ENCODE results near the gene TMEM52B.

TMEM52B gene

GRCh38 chr12:10226731-10227130 lies 47.9 kb downstream of the TMEM52B start:
- no peak for DNase-seq (ENCODE audit: low read depth)
- no peak overlapping the region for H3K4me3 ChIP-seq (ENCODE audit: low read depth, low read length)
- TF ChIP-seq CTCF (IDR thresholded peaks at IDR 0.05; ENCODE audit: low read depth, low read length, missing control alignments): no peak

- no peak for TF ChIP-seq CTCF (IDR thresholded peaks at IDR 0.05; ENCODE audit: low read depth, low read length, missing control alignments)
- H3K4me3 ChIP-seq (ENCODE audit: low read depth, low read length): no peak overlapping the region
- no peak for DNase-seq (ENCODE audit: low read depth)
These were observed 48.8 kb downstream of the TMEM52B start for GRCh38 chr12:10227648-10228047.

DNA sequence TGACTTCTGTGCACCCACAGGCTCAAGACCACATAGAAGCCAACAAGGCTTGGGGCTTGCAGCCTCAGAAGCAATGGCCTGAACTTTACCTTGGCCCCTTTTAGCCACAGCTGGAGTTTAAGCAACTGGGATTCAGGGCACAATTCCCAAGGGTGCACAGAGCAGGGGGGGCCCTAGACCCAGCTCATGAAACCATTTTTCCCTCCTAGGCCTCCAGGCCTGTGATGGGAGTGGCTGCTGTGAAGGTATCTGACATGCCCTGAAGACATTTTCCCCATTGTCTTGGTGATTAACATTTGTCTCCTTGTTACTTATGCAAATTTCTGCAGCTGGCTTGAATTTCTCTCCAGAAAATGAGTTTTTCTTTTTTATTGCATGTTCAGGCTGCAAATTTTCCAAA lies 55.7 kb downstream of the TMEM52B start:
- no peak for TF ChIP-seq CTCF (IDR thresholded peaks at IDR 0.05; ENCODE audit: low read depth, low read length, missing control alignments)
- no peak for DNase-seq (ENCODE audit: low read depth)
- no peak overlapping the region for H3K4me3 ChIP-seq (ENCODE audit: low read depth, low read length)

DNA sequence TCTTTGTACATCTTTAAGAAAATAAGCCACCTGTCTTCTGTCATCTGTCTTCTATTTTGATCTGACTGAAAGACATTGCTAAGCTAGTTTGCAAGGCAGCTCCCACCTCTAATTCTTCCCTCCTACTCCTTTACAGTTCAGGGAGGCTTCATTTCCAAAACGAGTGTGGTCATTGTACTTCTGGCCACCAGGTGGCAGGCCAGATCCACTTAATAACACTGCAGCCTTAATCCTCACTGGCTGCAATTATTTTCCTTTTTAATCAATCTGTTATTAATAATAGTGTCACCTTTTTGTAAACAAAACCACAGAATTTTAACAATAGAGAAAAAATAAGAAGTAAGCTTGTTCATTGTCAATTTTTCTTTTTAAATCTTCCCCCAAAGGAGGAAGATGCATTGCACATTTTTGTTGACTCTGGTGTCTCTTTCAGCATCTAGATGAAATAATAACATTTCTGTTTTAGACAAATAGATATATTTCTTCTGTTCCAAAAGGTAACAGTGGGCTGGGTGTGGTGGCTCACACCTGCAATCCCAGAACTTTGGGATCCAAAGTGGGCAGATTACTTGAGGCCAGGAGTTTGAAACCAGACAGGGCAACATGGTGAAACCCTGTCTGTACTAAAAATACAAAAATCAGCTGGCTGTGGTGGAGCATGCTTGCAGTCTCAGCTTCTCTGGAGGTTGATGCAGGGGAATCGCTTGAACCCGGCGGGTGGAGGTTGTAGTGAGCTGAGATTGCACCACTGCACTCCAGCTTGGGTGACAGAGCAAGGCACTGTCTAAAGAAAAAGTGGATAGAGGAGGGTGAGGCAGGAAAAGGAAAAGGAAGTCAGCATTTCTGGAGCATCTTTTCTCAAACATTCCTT lies 57.2 kb downstream of the TMEM52B start:
- H3K4me3 ChIP-seq (ENCODE audit: low read depth, low read length): no peak overlapping the region
- peak; percentile 70 for TF ChIP-seq CTCF (IDR thresholded peaks at IDR 0.05; ENCODE audit: low read depth, low read length, missing control alignments)
- no peak for DNase-seq (ENCODE audit: low read depth)

GRCh38 chr12:10236720-10237119 lies 57.9 kb downstream of the TMEM52B start:
- DNase-seq (ENCODE audit: low read depth): no peak
- no peak overlapping the region for H3K4me3 ChIP-seq (ENCODE audit: low read depth, low read length)
- no peak for TF ChIP-seq CTCF (IDR thresholded peaks at IDR 0.05; ENCODE audit: low read depth, low read length, missing control alignments)

DNA sequence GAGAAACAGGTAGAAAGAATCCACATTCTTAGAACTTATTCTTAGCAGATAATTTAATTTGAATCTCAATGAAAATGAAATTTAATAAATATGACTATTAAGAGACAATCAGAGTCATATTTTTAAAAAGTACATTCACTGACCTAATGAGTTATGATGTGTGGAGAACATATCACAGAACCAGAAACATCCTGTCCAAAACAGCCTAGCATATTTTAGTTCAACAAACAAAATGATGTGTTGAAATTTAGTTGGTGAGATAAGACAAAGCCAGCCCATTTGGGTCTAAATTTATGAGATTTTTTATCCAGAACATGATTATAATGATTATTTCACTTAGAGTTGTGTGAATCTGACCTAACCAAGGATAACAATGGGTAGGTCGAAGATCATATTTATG lies 59.7 kb downstream of the TMEM52B start:
- no peak overlapping the region for H3K4me3 ChIP-seq (ENCODE audit: low read depth, low read length)
- no peak for DNase-seq (ENCODE audit: low read depth)
- no peak for TF ChIP-seq CTCF (IDR thresholded peaks at IDR 0.05; ENCODE audit: low read depth, low read length, missing control alignments)

GRCh38 chr12:10241290-10241689 lies 62.5 kb downstream of the TMEM52B start:
- no peak overlapping the region for H3K4me3 ChIP-seq (ENCODE audit: low read depth, low read length)
- TF ChIP-seq CTCF (IDR thresholded peaks at IDR 0.05; ENCODE audit: low read depth, low read length, missing control alignments): no peak
- DNase-seq (ENCODE audit: low read depth): no peak
